IMR-90 (cell line): Measurements from ENCODE around the gene PACS1. TPM values are rescaled to one million over a fixed set of nuclear protein-coding genes. Genes with fewer than 3 reads are reported as not detected.

Source experiments
- ATAC-seq: fragments of 200-7000 bp; cut with Tn5 transposase; 2 replicates; pipeline ENCODE4 v1.9.1; 2020; ENCODE audit warnings: low read depth, mild to moderate bottlenecking, moderate library complexity
- BruUV-seq: library from RNA; stranded (reverse); fragments of 400-500 nt; replicated peaks from 2 replicates; lab custom pipeline; 2021; lab: Mats Ljungman, UMichigan
- CTCF ChIA-PET: fragments of 300-600 bp; formaldehyde crosslinking; extraction: SDS; loops from one replicate; lab custom pipeline; 2021; ENCODE audit warnings: antibody characterized with exemption; lab: Yijun Ruan, JAX
- POLR2A ChIA-PET: fragments of 300-600 bp; sonication (Branson Sonifier 250); formaldehyde crosslinking; loops from one replicate; lab custom pipeline; 2022; ENCODE audit warnings: antibody characterized with exemption; ENCODE audit not compliant: unreplicated experiment; lab: Charles Lee
- DNase-seq: peaks from one replicate; pipeline ENCODE4 v3.0.0; 2013
- H2AFZ ChIP-seq: replicated peaks from 2 replicates; pipeline ENCODE3; 2013; ENCODE audit warnings: low read length, mild to moderate bottlenecking; ENCODE audit not compliant: poor library complexity
- H2AK5ac ChIP-seq: 2 replicates; pipeline ENCODE4 v1.6.1; 2013; ENCODE audit warnings: low read depth, low read length, inconsistent platforms
- H2AK9ac ChIP-seq: replicated peaks from 2 replicates; pipeline ENCODE3; 2013; ENCODE audit warnings: mild to moderate bottlenecking, low read depth, low read length, moderate library complexity; ENCODE audit not compliant: poor library complexity
- H2BK120ac ChIP-seq: 2 replicates; pipeline ENCODE4 v1.6.1; 2013; ENCODE audit warnings: low read depth, low read length, inconsistent platforms
- H2BK15ac ChIP-seq: 3 replicates; pipeline ENCODE4 v1.6.1; 2013; ENCODE audit warnings: low read depth, low read length, inconsistent platforms
- H2BK20ac ChIP-seq: 2 replicates; pipeline ENCODE4 v1.6.1; 2013; ENCODE audit warnings: low read depth, mild to moderate bottlenecking, inconsistent platforms, low read length, moderate library complexity
- H2BK5ac ChIP-seq: 2 replicates; pipeline ENCODE4 v1.6.1; 2013; ENCODE audit warnings: mild to moderate bottlenecking, low read depth, low read length, inconsistent platforms; ENCODE audit not compliant: poor library complexity, severe bottlenecking
- H3K14ac ChIP-seq: replicated peaks from 2 replicates; pipeline ENCODE4 v1.6.1; 2013; ENCODE audit warnings: low read depth, low read length, inconsistent platforms
- H3K18ac ChIP-seq: 2 replicates; pipeline ENCODE4 v1.6.1; 2013; ENCODE audit warnings: low read depth, low read length, control low read depth
- H3K23ac ChIP-seq: 2 replicates; pipeline ENCODE4 v1.6.1; 2013; ENCODE audit warnings: low read depth, low read length, inconsistent platforms
- H3K27ac ChIP-seq: 2 replicates; pipeline ENCODE4 v1.5.1; 2013; ENCODE audit warnings: mild to moderate bottlenecking, control low read depth, low read length; ENCODE audit not compliant: insufficient read depth
- H3K27me3 ChIP-seq: 2 replicates; pipeline ENCODE4 v1.6.1; 2013; ENCODE audit warnings: low read length; ENCODE audit not compliant: control insufficient read depth, insufficient read depth
- H3K36me3 ChIP-seq: 2 replicates; pipeline ENCODE4 v1.6.1; 2013; ENCODE audit warnings: low read length, mixed read lengths; ENCODE audit not compliant: control insufficient read depth, insufficient read depth
- H3K4ac ChIP-seq: 2 replicates; pipeline ENCODE4 v1.6.1; 2013; ENCODE audit warnings: low read depth, low read length, inconsistent platforms
- H3K4me1 ChIP-seq: 2 replicates; pipeline ENCODE4 v1.6.1; 2013; ENCODE audit warnings: low read length, mixed read lengths; ENCODE audit not compliant: control insufficient read depth, insufficient read depth
- H3K4me2 ChIP-seq: 2 replicates; pipeline ENCODE4 v1.6.1; 2013; ENCODE audit warnings: low read depth, mild to moderate bottlenecking, control low read depth, low read length, moderate library complexity
- H3K4me3 ChIP-seq: 2 replicates; pipeline ENCODE4 v1.5.1; 2013; ENCODE audit warnings: low read depth, mild to moderate bottlenecking, control low read depth, low read length, moderate library complexity; ENCODE audit not compliant: insufficient read depth
- H3K56ac ChIP-seq: 2 replicates; pipeline ENCODE4 v1.6.1; 2013; ENCODE audit warnings: low read length, inconsistent platforms; ENCODE audit not compliant: insufficient read depth; ENCODE audit errors: extremely low read depth
- H3K79me1 ChIP-seq, 2 experiments: 2 replicates each; pipeline ENCODE4 v1.6.1; 2013; ENCODE audit warnings: low read length in 2 of 2, inconsistent platforms in 1 of 2, low read depth in 1 of 2
- H3K9ac ChIP-seq: 2 replicates; pipeline ENCODE4 v1.6.1; 2013; ENCODE audit warnings: low read depth, low read length, control low read depth
- H3K9me1 ChIP-seq: 2 replicates; pipeline ENCODE4 v1.6.1; 2013; ENCODE audit warnings: low read length, inconsistent platforms; ENCODE audit not compliant: insufficient read depth
- H3K9me3 ChIP-seq: 2 replicates; pipeline ENCODE4 v1.6.1; 2013; ENCODE audit warnings: low read length; ENCODE audit not compliant: control insufficient read depth, insufficient read depth
- H4K20me1 ChIP-seq: 2 replicates; pipeline ENCODE4 v1.6.1; 2013; ENCODE audit warnings: low read length, inconsistent platforms; ENCODE audit not compliant: insufficient read depth
- H4K5ac ChIP-seq: 2 replicates; pipeline ENCODE4 v1.6.1; 2013; ENCODE audit warnings: mild to moderate bottlenecking, low read depth, low read length, control low read depth
- H4K8ac ChIP-seq, 2 experiments: 2 replicates each; pipeline ENCODE4 v1.6.1; 2013; ENCODE audit warnings: low read depth in 2 of 2, low read length in 2 of 2, control low read depth in 1 of 2, inconsistent platforms in 1 of 2
- H4K91ac ChIP-seq: 2 replicates; pipeline ENCODE4 v1.6.1; 2013; ENCODE audit warnings: low read depth, low read length, inconsistent platforms; ENCODE audit not compliant: insufficient read depth
- CTCF ChIP-seq: conservative IDR thresholded peaks from 2 replicates; pipeline ENCODE4 v1.5.1; 2012; ENCODE audit warnings: mild to moderate bottlenecking, low read depth, low read length, improper control_type of control experiment
- ELK1 ChIP-seq: fragments of 150-350 bp; IDR thresholded peaks from 2 replicates; pipeline ENCODE4 v1.6.1; 2016; ENCODE audit warnings: low read depth, mild to moderate bottlenecking, low read length, moderate library complexity, borderline replicate concordance
- FOS ChIP-seq: fragments of 150-350 bp; IDR thresholded peaks from 2 replicates; pipeline ENCODE4 v1.6.1; 2016; ENCODE audit warnings: low read depth, low read length
- MAFK ChIP-seq: IDR thresholded peaks from 2 replicates; pipeline ENCODE4 v1.6.1; 2012; ENCODE audit warnings: low read depth, low read length, improper control_type of control experiment
- MAZ ChIP-seq: IDR thresholded peaks from 2 replicates; pipeline ENCODE4 v1.6.1; 2012; ENCODE audit warnings: low read depth, mild to moderate bottlenecking, low read length, improper control_type of control experiment, moderate library complexity, borderline replicate concordance
- NFE2L2 ChIP-seq: fragments of 150-350 bp; IDR thresholded peaks from 2 replicates; pipeline ENCODE4 v1.6.1; 2016; ENCODE audit warnings: low read depth, mild to moderate bottlenecking, low read length
- POLR2A ChIP-seq: IDR thresholded peaks from 2 replicates; pipeline ENCODE4 v1.6.1; 2012; ENCODE audit warnings: mild to moderate bottlenecking, low read depth, low read length
- RAD21 ChIP-seq: IDR thresholded peaks from 2 replicates; pipeline ENCODE4 v1.6.1; 2012; ENCODE audit warnings: low read length, improper control_type of control experiment
- RCOR1 ChIP-seq: IDR thresholded peaks from 2 replicates; pipeline ENCODE4 v1.6.1; 2012; ENCODE audit warnings: mild to moderate bottlenecking, low read length, improper control_type of control experiment; ENCODE audit not compliant: insufficient replicate concordance
- RFX5 ChIP-seq: IDR thresholded peaks from 2 replicates; pipeline ENCODE4 v1.8.0; 2012; ENCODE audit warnings: low read depth, mild to moderate bottlenecking, low read length, moderate library complexity
- SMC3 ChIP-seq: fragments of 150-350 bp; IDR thresholded peaks from 2 replicates; pipeline ENCODE4 v1.6.1; 2016; ENCODE audit warnings: low read depth, mild to moderate bottlenecking, antibody characterized with exemption, low read length, moderate library complexity
- WGBS, 2 experiments: methylation state at CpG; one replicate each; pipeline versions ENCODE4 v1.1.5 to v1.1.7; 2013; ENCODE audit warnings: missing lambda C conversion rate in 2 of 2; ENCODE audit not compliant: insufficient read length in 1 of 2; ENCODE audit errors: extremely low coverage in 2 of 2; 5-methylcytosine and 5-hydroxymethylcytosine counted together
- dilution Hi-C: fragments of 300-500 bp; cut with HindIII; formaldehyde crosslinking; loops from one replicate; pipeline ENCODE4 v1.14.3; 2018; ENCODE audit warnings: low sequenced_read_pairs; ENCODE audit not compliant: unreplicated experiment
- in situ Hi-C: fragments of 300-500 bp; cut with MboI; formaldehyde crosslinking; loops from 3 replicates; pipeline ENCODE4 v1.14.3; 2019; ENCODE audit warnings: low sequenced_read_pairs, inconsistent platforms, mixed read lengths
- intact Hi-C: fragments of 100-400 bp; cut with micrococcal nuclease; formaldehyde crosslinking; loops from 2 replicates; pipeline ENCODE4 v1.10.0; 2022
- polyA plus RNA-seq, 3 experiments: library from polyadenylated mRNA; depleted of rRNA; stranded (reverse); fragments of >200 nt; gene quantifications; 2 replicates each; pipeline ENCODE4 v1.2.3, GENCODE V29; 2012; ENCODE audit warnings: low replicate concordance in 1 of 3
- total RNA-seq: library from RNA; depleted of rRNA; stranded (reverse); fragments of >200 nt; gene quantifications from 2 replicates; pipeline ENCODE4 v1.2.3, GENCODE V29; 2012

Gene PACS1
- total and polyA plus RNA-seq, 2 of the 4 experiments (the other 2 are of a cell fraction), result 7.3 to 32.0 TPM

- Histone ChIP-seq H4K5ac (no peak overlapping the region), H2AFZ (no peak overlapping the region), H3K14ac (no peak overlapping the region; the same call in 1 of the 2 replicates), H3K23ac (no peak overlapping the region), H3K27me3 (peaks cover 31% of the 10 kb centered on the region), H3K4me2 (no peak overlapping the region), H3K56ac (no peak overlapping the region), H4K91ac (no peak overlapping the region), H4K8ac (no peak overlapping the region), H3K79me1 (peaks cover 15 to 33% of the 10 kb centered on the region in 2 experiments; a peak in 3 of 4 replicates), H3K18ac (no peak overlapping the region), H2AK9ac (no peak overlapping the region), H2BK15ac (no peak overlapping the region), H2BK120ac (no peak overlapping the region), H4K20me1 (peaks cover 15% of the 10 kb centered on the region), H3K4ac (no peak overlapping the region), H3K27ac (no peak overlapping the region), H3K9ac (no peak overlapping the region), H3K4me1 (peaks cover 11% of the 10 kb centered on the region), H3K9me1 (peaks cover 17% of the 10 kb centered on the region), H2BK5ac (no peak overlapping the region), H2AK5ac (no peak overlapping the region), H2BK20ac (no peak overlapping the region), H3K9me3 (no peaks in the 10 kb centered on the region), H3K36me3 (peaks cover 7% of the 10 kb centered on the region; the same call in 1 of the 2 replicates), H3K4me3 (no peak overlapping the region)
- ChIA-PET CTCF (no interaction called here), POLR2A (no interaction called here)
- BruUV-seq, result no TSS peak
- no peak for TF ChIP-seq MAFK
- no peak for TF ChIP-seq RAD21
- no peak for TF ChIP-seq RFX5
- no peak for TF ChIP-seq ELK1
- TF ChIP-seq RCOR1, result no peak
- no peak for TF ChIP-seq NFE2L2
- TF ChIP-seq SMC3, result no peak
- TF ChIP-seq CTCF, result no peak
- TF ChIP-seq FOS, result no peak
- no peak for TF ChIP-seq POLR2A
- TF ChIP-seq MAZ, result no peak
- ATAC-seq (no peak), DNase-seq (no peak)
- intact Hi-C loops (no loop called here), in situ Hi-C loops (no loop called here), dilution Hi-C loops (no loop called here)
- WGBS, 2 experiments, result no CpG with 5 or more reads among the region's 2 CpGs
These were observed 220.2 kb downstream of the PACS1 start for GRCh38 chr11:66290330-66290621.
